ENCODE data around the gene SPEM2.
"Not testable (repeated sequence)": the region's sequence is repeated elsewhere in the genome, so short reads cannot be mapped to it uniquely, and the experiment has no call there.

The SPEM2 gene

DNA sequence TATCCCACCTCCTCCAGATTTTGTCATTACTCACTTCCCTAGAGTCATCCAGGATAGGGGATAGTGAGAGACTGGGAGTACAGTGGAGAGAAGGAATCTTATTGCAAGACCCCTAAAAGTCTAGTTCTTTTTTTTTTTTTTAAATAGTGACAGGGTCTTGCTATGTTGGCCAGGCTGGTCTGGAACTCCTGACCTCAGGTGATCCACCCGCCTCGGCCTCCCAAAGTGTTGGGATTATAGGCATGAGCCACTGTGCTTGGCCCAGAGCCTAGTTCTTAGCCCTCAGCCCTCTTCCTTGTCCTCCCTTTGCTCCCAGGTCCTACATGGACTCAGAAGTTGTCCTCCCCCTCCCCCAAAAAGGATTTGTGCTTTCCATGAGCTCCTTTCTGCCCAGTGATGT is 16.7 kb downstream of the SPEM2 start:
- DNase-seq (ENCODE audit: low spot score): no peak

DNA sequence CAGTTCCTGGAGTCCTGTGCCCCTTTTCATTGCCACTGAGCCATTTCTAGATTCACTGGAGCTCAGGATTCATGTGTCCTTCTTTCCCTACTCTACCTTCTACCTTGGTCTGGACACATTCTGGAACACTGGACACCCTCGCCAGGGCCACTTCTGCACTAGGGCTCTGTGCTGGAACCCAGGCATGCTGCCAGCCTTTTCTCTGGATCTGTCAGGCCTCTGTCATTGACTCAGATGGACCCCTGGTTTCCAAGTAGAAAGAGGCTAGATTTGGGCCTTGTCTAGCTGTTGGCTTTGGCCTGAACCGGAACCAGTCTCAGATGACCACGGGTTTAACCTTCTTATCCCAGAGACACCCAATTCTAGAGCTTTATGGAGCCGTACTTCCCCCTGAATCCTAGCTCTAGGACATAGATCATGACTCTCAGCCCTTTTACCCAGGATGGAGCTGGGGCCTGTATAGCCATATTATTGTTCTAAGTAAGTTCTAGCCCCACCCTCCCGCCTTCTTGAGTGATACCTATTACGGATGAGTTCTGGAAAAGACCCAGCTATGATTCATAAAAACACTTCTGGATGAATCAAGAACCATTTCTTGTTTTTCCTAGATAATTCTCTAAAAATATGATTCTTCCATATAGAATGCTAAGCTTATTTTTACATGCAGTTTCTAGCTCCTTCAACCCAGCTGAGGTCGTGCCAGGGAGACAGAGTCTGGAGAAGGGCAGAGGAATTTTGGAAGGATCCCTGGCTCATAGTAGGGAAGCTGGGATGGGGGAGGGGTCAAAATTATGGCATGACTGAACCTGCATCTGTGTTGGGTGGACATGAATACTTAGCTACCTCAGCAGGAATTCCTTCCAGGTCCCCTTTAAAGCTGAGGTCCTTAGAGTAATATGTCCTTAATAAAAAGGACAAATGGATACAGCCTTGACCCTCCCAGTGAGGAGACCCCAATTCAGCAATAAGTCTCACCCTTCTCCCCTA is 18.4 kb downstream of the SPEM2 start:
- no peak for DNase-seq (ENCODE audit: low spot score)

DNA sequence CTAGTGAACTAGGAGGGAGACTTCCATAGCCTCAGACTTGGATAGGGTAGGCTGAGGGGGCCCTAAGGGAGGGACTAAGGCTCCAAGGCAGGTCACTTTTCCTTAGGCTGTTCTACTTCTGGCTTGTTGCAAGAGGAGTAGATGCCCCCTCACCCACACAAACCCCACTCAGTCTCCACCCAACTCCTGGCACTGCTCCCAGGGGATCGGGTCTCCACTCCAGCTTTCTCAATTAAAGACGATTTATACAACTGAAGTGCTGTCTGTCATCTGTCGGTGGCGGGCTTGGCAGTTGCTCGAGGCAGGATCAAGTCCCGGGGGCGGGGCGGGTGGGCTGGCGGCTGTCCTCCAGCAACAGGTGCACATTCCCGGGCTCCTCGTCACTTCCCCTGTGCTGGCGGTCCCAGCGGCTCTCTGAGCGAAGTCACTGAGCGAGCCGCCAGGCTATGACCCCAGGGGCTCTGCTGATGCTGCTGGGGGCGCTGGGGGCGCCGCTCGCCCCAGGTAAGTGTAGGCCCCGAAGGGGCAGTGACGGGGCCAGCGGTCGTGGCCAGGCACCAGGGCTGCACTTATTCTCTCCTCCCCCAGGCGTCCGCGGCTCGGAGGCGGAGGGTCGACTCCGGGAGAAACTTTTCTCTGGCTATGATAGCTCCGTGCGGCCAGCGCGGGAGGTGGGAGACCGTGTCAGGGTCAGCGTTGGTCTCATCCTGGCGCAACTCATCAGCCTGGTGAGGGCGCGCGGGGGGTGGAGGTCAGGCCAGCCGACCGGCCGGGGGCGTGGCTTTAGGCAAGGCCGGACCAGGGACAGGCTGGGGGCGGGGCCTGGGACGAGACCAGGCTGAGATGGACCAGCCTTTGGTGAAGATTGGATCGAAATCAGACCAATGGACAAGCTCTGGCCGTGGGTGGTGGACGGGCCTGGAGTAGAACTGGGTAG is 19.5 kb downstream of the SPEM2 start, which contains the start of gene CHRNB1:
CHRNB1 (plus strand) TSS at position 380 of the 937 bp plus-strand sequence; CDS start at position 447, 67 bp downstream.
- DNase-seq (ENCODE audit: low spot score): peak; percentile 77

DNA sequence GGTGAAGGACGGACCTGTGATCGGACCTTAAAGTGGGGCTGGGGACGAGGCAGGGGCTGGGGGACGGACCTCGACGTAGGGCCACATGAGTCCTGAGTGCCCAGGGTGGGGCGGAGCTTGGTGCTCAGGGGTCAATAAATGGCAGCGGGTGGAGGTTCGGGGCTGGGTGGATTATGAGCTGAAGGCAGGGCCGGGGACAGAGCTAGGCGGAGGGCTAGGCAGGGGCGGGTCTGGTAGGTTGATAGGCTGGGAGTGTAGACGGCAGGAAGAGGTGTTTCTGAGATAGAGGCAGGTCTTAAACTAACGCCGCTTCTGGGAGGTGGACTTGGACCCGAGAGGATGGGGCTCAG is 20.2 kb downstream of the SPEM2 start:
- DNase-seq (ENCODE audit: low spot score): no peak

DNA sequence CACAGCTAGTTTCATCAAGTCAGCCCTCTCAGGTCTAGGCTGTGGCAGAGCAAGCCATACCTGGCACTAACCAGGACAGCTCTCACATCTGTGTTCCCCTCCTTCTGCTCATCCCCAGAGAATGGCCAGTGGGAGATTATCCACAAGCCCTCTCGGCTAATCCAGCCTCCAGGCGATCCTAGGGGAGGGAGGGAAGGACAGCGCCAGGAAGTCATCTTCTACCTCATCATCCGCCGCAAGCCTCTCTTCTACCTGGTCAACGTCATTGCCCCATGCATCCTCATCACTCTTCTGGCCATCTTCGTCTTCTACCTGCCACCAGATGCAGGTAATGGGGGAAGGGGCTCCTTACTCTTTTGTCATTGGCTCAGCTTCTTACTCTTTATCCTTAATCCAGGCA is 23.0 kb downstream of the SPEM2 start:
- no peak for DNase-seq (ENCODE audit: low spot score)

DNA sequence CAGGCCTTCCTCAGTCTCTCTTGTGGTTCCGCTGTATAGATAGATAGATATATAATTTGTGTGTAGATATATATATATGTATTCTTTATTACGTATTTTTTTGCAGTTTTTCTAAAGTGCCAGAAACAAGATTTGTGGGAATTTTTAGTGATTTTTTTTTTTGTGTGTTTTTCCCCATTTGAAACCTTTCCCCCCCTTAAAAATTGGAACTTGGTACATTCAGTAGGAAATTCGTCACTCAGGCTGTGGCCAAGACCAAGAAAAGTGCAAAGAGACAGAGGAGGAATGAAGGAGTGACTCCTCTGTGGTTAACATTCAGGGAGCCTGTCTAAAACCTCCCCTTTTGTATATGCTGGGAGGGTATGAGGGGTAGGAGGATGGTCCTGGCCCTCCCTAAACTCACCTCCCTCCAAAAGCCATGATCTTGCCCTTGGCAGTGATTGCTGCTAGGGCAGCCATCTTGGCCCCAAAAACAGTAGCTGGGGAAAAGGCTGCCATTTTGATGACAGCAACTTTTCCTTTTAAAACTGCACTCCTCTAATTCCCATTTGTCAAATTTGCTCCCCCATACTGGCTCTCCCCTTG is 34.6 kb downstream of the SPEM2 start:
- no peak for DNase-seq (ENCODE audit: low spot score)

DNA sequence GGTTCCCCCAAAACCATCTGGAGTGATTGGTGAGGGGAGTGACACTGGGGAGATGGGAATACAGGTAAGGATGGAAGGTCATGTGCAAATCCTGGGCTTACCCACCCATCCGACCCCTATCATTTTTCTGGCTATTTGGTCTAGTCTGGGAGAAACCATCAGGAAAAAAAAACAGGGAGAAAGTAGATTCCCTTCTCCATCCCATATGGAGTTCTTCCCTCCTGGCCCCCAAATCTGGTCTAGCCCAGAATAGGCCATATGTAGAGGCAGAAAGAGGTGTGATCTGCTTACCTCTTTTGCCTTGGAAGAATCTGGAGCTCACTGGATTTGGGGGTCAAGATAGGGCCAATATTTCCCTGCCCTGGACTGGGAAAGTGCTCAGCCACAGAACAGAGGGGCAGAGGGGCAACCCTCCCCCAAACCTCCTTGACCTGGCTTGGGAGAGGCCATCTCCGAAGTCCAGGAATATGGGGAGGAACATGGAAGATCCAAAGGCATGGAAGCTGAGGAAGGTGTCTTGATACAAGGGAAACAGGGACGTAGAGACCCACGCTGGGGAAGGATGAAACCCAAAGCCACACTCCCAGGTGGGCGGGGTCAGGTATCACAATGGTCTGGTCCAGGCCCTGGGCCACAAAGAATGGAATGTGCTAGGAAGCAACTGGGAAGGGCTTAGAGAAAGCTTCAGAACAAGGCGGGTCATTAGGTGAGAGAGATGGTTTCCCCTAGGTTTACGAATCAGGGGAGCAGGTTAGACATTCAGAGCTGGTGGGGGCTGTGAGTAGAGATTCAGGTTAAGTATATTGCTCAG is 35.6 kb downstream of the SPEM2 start:
- no peak for DNase-seq (ENCODE audit: low spot score)

DNA sequence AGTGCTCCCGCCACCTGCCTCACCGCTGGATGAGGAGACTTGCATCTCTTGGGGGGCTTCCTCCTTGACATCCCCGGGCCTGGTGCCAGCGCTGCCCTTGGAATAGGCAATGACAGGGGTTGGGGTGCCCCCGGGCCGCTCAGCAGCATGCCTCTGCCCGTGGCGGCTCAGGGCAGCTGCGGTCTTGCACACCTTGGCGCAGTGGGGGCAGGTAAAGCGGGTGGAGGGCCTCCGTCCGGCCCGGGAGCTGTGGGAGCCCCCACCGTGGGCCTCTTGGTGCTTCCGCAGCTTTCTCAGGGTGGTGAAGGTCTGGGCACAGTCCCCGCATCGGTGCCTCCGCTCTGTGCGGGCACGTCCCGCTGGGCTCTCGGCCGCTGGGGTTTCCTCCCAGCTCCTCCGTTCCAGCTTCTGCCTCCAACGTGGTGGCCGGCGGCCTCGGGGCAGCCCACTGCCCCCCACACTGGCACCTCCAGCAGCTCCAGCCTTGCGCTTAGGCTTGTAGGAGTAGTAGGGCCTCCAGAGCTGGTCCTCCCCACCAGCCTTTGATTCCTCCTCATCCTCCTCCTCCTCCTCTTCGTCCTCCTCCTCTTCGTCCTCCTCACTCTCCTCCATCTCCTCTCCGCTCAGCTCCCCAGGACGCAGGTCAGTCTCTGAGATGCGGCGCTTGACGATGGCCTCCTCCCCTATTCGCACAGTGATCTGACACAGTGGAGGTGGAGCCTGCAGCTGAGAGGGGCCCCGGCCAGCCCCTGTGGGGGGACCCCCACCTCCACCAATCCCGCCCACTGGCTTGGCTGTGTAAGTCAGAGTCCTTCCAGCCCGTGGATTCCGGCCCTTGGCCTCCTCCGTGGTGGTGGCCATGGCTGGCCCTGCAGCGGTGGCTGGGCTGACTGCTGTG is 37.3 kb downstream of the SPEM2 start:
- DNase-seq (ENCODE audit: low spot score): no peak

DNA sequence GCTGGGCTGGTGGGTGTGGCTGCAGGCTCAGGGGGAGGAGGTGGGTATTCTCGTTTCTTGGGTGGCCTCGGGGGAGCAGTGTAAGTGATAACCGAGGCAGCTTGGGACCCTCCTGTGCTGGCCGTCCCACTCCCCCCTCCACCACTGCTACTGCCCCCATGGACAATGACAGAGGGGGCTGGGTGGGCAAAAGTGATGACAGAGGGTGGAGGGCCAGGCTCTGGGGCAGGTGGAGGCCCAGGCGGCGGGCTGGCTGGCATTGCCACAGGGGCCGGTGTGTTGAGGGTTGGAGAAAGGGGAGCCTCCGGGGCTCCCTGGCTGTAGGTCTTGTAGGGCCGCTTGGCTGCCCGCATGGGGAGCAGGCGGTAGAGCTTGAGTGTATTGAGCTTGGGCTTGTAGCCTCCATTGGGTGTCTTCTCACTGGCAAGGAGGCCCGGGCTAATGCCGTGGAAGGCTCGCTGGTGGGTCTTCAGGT is 38.0 kb downstream of the SPEM2 start:
- DNase-seq (ENCODE audit: low spot score): no peak

DNA sequence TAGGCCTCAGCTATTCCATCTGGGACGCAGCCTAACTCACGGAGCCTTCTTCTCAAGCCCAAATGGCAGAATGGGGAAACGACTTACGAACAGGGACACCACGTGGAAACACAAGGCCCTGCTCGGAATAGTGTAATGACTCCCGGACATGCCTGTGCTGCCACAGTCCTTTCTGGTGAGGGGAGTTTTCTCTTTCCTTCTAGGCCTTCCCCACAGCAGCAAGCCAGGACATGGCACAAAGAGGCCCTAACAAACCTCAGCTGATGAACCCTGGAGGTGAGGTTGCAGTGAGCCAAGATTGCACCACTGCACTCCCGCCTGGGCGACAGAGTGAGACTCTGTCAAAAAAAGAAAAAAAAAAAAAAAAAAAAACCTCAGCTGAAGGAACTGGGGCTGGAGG is 38.7 kb downstream of the SPEM2 start:
- DNase-seq (ENCODE audit: low spot score): no peak

DNA sequence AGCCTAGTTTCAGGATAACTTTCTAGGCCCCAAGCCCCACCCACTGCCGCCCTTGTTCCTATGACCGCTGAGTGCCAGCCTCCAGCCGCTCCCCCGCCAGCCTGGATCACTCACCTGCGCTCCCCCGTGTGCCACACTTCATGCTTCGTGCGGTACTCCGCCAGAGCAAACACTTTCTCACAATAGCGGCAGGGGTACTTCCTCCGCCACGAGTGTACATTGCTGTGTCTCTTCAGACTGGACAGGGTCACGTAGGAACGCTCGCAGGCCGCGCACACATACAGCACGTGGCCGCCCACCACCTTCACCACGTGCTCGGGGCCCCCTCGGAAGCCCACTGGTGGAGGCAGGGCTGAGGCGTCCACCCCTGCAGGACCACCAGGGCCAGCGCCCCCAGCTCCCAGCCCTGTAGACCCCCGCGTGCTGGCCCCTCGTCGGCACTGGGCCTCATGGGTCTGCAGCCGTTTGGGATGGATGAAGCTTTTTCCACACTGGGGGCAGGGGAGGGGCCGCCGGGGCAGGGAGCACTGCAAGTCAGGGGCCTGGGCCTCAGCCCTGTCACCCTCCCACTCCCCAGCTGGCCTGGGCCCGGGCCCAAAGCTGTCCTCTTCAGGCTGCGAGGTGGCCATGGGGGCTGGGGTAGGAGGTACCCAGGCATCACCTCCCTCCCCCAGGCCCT is 40.3 kb downstream of the SPEM2 start:
- no peak for DNase-seq (ENCODE audit: low spot score)

DNA sequence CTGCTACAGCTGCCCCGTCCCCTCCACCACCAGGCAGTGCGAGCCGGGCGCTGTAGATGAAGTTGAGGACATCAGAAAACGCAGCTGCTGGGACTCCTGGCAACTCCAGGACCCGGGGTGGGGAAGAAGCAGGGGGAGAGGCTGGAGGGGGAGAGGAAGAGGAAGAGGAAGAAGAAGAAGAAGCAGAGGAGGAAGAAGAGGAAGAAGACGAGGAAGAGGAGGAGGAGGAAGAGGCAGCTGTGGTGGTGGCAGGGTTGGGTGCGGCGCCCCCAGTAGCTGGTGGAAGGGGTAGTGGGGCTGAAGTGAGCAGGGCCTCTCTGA is 40.9 kb downstream of the SPEM2 start:
- no peak for DNase-seq (ENCODE audit: low spot score)

DNA sequence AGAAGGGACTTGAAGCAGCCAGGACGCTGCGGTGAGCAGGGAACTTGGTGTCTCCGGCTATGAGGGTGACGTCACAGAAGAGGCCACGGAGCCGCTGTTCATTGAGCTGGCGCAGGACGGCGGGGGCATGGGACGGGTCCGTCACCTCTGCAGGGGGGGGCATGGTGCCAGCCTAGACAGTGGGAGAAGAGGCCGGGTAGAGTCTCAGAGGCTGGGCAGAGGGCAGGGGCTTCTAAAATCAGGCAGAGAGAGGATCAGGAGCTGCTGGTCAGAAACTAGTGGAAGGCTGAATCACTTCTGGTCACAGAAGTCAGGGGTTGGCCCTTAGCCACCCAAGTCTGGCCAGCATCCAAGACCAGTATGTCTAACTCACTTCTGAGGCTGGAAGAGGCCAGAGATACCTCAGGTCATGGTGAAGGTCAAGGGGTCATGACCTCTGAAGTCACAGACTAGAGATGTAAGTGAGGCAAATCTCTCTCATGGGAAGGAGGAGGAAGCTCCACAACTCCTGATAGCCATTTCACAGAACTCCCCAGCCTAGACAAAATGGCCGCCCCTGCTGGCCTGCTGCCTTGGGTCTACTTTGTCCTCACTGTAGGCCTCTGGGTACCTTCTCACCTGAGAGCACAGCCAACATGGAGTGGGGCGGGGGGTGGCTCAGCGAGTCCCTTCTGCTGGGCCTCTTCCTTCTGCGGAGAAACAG is 41.4 kb downstream of the SPEM2 start:
- DNase-seq (ENCODE audit: low spot score): no peak

DNA sequence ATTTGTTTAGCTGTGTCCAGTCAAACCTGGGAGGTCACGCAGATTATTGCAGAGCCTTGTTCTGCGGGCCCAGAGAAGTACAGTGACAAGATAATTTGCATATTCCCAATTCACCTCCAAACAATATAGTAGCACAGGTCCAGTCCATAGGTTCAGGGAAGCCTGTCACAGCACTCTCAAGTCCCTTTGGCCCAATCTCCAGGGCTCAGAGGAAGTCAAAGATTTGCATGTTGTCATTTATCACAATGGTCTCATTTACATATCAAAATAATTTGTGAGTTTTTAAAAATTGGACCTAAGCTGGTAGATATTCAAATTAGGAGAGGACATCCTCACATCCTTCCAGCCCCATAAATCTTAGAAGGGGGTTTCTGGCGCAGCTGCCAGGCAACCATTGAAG is 42.1 kb downstream of the SPEM2 start:
- DNase-seq (ENCODE audit: low spot score): no peak

DNA sequence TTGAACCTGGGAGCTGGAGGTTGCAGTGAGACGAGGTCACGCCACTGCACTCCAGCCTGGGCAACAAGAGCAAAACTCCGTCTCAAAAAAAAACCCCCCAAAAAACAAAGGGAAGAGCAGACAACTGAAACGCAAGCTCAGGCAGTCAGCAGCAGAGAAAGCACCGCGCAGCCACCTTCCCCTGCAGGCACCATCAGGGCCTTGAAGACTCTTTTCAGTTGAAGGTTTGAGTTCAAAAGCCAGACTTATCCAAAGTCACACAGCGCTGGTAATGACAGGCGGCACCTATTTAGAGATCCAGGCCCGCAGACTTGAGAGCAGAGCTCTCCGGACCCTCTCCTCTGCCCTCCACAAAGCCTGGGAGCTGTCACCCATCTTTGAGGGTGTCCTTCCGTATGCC is 42.9 kb downstream of the SPEM2 start:
- no peak for DNase-seq (ENCODE audit: low spot score)

DNA sequence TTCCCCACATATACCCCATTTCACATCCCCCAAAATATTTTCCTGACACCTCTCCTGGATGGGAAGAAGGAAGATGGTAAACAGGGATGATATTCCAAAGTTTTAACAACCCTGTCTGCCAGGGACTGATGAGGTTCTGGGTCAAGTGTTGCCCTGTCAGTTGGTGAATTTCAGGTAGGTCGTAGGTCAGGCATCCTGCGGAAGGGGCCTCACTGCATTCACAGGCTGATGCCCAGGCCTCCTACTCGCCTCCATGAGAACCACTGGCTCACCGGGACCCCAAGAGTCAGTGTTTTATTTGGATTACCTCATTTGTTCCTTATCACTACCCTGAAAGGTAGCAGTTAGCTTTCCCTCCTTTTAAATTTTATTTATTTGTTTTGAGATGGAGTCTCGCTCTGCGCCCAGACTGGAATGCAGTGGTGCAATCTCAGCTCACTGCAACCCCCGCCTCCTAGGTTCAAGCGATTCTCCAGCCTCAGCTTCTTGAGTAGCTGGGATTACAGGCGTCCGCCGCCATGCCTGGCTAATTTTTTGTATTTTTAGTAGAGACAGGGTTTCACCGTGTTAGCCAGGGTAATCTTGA is 43.5 kb downstream of the SPEM2 start:
- DNase-seq (ENCODE audit: low spot score): no peak

DNA sequence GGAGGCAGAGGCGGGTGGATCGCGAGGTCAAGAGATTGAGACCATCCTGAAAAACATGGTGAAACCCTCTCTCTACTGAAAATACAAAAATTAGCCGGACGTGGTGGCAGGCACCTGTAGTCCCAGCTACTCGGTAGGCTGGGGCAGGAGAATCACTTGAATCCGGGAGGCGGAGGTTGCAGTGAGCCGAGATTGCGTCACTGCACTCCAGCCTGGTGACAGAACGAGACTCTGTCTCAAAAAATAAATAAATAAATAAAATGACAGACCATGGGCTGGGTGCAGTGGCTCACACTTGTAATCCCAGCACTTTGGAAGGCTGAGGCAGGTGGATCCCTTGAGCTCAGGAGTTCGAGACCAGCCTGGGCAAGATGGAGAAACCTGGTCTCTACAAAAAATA is 44.4 kb downstream of the SPEM2 start:
- not testable (repeated sequence) for DNase-seq (ENCODE audit: low spot score)

DNA sequence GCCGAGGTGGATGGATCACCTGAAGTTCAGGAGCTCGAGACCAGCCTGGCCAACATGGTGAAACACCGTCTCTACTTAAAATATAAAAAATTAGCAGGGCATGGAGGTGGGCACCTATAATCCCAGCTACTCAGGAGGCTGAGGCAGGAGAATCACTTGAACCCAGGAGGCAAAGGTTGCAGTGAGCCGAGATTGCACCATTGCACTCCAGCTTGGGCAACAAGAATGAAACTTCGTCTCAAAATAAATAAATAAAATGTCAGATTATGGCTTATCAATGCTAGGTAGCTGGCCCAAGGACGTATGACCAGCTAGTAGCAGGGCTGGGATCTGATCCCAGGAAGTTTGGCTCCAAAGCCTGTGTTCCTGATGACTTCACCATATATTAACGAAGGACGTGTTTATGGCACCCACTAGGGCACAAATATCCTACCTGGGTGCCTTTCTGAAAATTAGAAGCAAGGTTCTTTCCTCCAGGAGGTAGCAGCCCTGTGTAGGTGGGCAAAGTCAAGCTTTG is 45.1 kb downstream of the SPEM2 start:
- not testable (repeated sequence) for DNase-seq (ENCODE audit: low spot score)

DNA sequence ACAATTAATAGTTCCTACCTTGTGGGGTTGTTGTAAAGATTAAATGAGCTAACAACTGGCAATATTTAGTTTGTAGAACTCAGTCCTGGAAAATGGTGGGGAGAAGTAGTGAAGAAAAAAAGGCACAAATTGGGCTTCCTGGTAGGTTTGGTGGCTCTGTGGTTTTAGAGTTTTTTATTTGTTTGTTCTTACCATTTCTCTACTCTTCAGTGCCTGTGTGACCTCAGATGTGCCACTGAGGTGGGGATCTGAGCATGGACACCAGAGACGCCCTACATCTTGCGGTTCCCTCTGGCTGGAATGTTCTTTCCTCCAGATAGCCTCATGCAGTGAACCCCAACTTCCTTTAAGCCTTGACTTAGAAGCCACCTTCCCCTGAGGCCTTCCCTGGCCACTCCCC is 46.3 kb downstream of the SPEM2 start:
- no peak for DNase-seq (ENCODE audit: low spot score)

Measured in GM03348 (cell line).